ENCODE data around the gene ZNF474.
"Not testable (repeated sequence)": the region's sequence is repeated elsewhere in the genome, so short reads cannot be mapped to it uniquely, and the experiment has no call there.

ZNF474 gene

DNA sequence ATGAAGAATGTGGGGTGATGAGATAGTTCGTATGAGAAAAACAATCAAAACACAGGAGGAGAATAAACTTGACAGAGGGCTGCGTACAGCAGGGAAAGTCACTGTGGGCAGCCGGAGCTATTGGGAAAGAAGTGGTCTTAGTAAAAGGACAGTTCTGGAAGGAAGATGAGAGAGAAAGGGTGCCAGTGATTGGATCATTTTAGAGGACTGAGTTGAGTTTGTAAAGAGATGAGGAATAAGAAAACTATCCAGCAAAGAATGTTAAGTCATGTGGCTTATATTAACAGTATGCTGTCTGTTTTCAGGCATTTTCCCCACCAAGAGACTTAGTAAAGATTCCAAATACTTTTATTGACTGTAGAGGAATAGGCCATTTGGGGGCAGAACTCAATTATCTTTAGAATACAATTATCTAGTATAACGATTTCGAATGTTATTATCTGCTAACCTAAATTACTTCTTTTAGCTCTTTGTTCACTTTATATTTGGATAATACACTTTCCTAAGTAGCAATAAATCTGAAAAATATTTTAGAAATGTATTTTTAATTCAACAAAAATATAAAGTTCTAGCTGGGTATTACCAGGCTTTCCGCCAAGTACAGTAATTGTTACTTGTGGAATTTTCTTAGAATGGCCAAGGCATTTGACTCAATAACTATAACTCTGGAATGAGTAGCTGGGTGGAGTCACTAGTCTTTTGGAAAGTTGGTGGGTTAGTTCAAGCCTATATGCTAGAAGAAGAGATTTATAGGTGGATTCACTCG, 35.7 kb upstream of the ZNF474 start:
- H3K4me3 ChIP-seq (replicated peaks; ENCODE audit: insufficient read depth, low read length) = no peak overlapping the region

GRCh38 chr5:122094251-122094650, 35.1 kb upstream of the ZNF474 start:
- not testable (repeated sequence) for H3K27ac ChIP-seq (replicated peaks); DNase-seq (ENCODE audit: low read depth in 1 of 2, low spot score in 1 of 2); H3K4me3 ChIP-seq (replicated peaks; ENCODE audit: insufficient read depth, low read length); H3K27me3 ChIP-seq (ENCODE audit: insufficient read depth, poor library complexity, severe bottlenecking)

More for the DNA sequence above, 35.7 kb upstream of the ZNF474 start:
- Histone ChIP-seq H3K27ac (replicated peaks) (no peak overlapping the region), H3K27me3 (ENCODE audit: insufficient read depth, poor library complexity, severe bottlenecking) (no peaks in the 10 kb centered on the region)
- no peak for DNase-seq (ENCODE audit: low read depth in 1 of 2, low spot score in 1 of 2)
- TF ChIP-seq GABPA (IDR thresholded peaks at IDR 0.05; ENCODE audit: low read depth) (no peak), SPI1 (IDR thresholded peaks at IDR 0.05; ENCODE audit: borderline replicate concordance, low read depth) (no peak), POLR2AphosphoS5 (IDR thresholded peaks at IDR 0.05; ENCODE audit: low read depth) (no peak)
- TF ChIP-seq, protein P1, sequence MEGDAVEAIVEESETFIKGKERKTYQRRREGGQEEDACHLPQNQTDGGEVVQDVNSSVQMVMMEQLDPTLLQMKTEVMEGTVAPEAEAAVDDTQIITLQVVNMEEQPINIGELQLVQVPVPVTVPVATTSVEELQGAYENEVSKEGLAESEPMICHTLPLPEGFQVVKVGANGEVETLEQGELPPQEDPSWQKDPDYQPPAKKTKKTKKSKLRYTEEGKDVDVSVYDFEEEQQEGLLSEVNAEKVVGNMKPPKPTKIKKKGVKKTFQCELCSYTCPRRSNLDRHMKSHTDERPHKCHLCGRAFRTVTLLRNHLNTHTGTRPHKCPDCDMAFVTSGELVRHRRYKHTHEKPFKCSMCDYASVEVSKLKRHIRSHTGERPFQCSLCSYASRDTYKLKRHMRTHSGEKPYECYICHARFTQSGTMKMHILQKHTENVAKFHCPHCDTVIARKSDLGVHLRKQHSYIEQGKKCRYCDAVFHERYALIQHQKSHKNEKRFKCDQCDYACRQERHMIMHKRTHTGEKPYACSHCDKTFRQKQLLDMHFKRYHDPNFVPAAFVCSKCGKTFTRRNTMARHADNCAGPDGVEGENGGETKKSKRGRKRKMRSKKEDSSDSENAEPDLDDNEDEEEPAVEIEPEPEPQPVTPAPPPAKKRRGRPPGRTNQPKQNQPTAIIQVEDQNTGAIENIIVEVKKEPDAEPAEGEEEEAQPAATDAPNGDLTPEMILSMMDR (IDR thresholded peaks at IDR 0.05; ENCODE audit: insufficient read depth, low read length) = no peak
- TF ChIP-seq, protein P2, sequence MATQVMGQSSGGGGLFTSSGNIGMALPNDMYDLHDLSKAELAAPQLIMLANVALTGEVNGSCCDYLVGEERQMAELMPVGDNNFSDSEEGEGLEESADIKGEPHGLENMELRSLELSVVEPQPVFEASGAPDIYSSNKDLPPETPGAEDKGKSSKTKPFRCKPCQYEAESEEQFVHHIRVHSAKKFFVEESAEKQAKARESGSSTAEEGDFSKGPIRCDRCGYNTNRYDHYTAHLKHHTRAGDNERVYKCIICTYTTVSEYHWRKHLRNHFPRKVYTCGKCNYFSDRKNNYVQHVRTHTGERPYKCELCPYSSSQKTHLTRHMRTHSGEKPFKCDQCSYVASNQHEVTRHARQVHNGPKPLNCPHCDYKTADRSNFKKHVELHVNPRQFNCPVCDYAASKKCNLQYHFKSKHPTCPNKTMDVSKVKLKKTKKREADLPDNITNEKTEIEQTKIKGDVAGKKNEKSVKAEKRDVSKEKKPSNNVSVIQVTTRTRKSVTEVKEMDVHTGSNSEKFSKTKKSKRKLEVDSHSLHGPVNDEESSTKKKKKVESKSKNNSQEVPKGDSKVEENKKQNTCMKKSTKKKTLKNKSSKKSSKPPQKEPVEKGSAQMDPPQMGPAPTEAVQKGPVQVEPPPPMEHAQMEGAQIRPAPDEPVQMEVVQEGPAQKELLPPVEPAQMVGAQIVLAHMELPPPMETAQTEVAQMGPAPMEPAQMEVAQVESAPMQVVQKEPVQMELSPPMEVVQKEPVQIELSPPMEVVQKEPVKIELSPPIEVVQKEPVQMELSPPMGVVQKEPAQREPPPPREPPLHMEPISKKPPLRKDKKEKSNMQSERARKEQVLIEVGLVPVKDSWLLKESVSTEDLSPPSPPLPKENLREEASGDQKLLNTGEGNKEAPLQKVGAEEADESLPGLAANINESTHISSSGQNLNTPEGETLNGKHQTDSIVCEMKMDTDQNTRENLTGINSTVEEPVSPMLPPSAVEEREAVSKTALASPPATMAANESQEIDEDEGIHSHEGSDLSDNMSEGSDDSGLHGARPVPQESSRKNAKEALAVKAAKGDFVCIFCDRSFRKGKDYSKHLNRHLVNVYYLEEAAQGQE (IDR thresholded peaks at IDR 0.05; ENCODE audit: insufficient replicate concordance, low read depth) = no peak

DNA sequence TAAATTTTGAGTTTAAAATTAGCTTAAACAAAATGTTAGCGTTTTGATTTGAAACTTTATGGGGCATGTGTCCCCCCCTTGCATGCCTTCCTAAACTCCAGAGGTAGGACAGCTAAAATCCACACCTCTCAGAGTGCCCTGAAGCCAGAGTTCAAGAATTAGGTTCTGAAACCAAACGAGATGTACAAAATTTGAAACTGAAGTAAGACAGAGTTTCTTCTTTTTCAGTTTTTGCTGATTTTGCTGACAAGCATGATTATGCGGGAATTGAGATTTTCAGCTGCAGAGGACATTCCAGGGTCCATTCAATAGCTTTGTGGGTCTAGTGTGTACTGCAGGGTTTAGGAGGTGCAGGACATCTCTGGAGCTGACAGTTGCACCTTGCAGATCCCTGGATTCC, 34.2 kb upstream of the ZNF474 start:
- H3K4me3 ChIP-seq (replicated peaks; ENCODE audit: insufficient read depth, low read length) = no peak overlapping the region
- no peak overlapping the region for H3K27ac ChIP-seq (replicated peaks)
- H3K27me3 ChIP-seq (ENCODE audit: insufficient read depth, poor library complexity, severe bottlenecking) = no peaks in the 10 kb centered on the region

More for the DNA sequence above, 34.2 kb upstream of the ZNF474 start:
- no peak for DNase-seq (ENCODE audit: low read depth in 1 of 2, low spot score in 1 of 2)
- no peak for TF ChIP-seq GABPA (IDR thresholded peaks at IDR 0.05; ENCODE audit: low read depth)
- TF ChIP-seq, protein P2 (IDR thresholded peaks at IDR 0.05; ENCODE audit: insufficient replicate concordance, low read depth) = no peak
- no peak for TF ChIP-seq SPI1 (IDR thresholded peaks at IDR 0.05; ENCODE audit: borderline replicate concordance, low read depth)
- TF ChIP-seq POLR2AphosphoS5 (IDR thresholded peaks at IDR 0.05; ENCODE audit: low read depth) = no peak
- TF ChIP-seq, protein P1 (IDR thresholded peaks at IDR 0.05; ENCODE audit: insufficient read depth, low read length) = no peak
